ENCODE results near the gene GTF3C5. TPM values are rescaled to one million over a fixed set of nuclear protein-coding genes. Genes with fewer than 3 reads are reported as not detected.

GTF3C5 gene
- total RNA-seq, 3 donors from 2014 or later (not counting 1 experiment from before 2014, with no cell fraction given) = 52.6 to 69.2 (median 60.4) TPM

- Histone ChIP-seq H3K36me3 (ENCODE audit: control insufficient read depth, insufficient read depth, low read length) (peaks cover 68% of the 10 kb centered on the region), H3K27me3 (ENCODE audit: control insufficient read depth, insufficient read depth, low read length) (no peaks in the 10 kb centered on the region), H3K9me3 (ENCODE audit: control insufficient read depth, insufficient read depth, low read length) (no peaks in the 10 kb centered on the region), H3K4me1 (ENCODE audit: control insufficient read depth, insufficient read depth, low read length) (no peaks in the 10 kb centered on the region), H3K4me3 (ENCODE audit: low read length) (no peak overlapping the region), H3K27ac (ENCODE audit: low read length) (no peak overlapping the region)
- Mint-ChIP-seq H3K9me3 (no peaks in the 10 kb centered on the region), H3K4me1 (peaks cover 0 to 8% of the 10 kb centered on the region in 2 donors), H3K27me3 (ENCODE audit: low read depth in 2 of 2) (no peaks in the 10 kb centered on the region), H3K27ac (no peak overlapping the region), H3K4me3 (no peak overlapping the region), H3K36me3 (no peaks in the 10 kb centered on the region)
- 55% methylated on average over 4 of the region's 5 CpGs for WGBS (ENCODE audit: insufficient coverage)
- DNase-seq (peak in 1 of 2 donors; percentile 54), ATAC-seq (peak in 2 of 3 donors; percentile 57 to 64)
- TF ChIP-seq CTCF (IDR thresholded peaks at IDR 0.05) = no peak
- intact Hi-C loops (cut with micrococcal nuclease) = no loop called here
These were observed 17.8 kb downstream of the GTF3C5 start for GRCh38 chr9:133048595-133048994.

- Histone ChIP-seq H3K4me1 (ENCODE audit: control insufficient read depth, insufficient read depth, low read length) (no peaks in the 10 kb centered on the region), H3K36me3 (ENCODE audit: control insufficient read depth, insufficient read depth, low read length) (peaks cover 67% of the 10 kb centered on the region), H3K27me3 (ENCODE audit: control insufficient read depth, insufficient read depth, low read length) (no peaks in the 10 kb centered on the region), H3K4me3 (ENCODE audit: low read length) (no peak overlapping the region), H3K9me3 (ENCODE audit: control insufficient read depth, insufficient read depth, low read length) (no peaks in the 10 kb centered on the region), H3K27ac (ENCODE audit: low read length) (no peak overlapping the region)
- no peaks in the 10 kb centered on the region for H3K27me3 Mint-ChIP-seq (ENCODE audit: low read depth in 2 of 2)
- WGBS (ENCODE audit: insufficient coverage) = 92% methylated on average over 13 of the region's 13 CpGs
- no peaks in the 10 kb centered on the region for H3K9me3 Mint-ChIP-seq
- H3K36me3 Mint-ChIP-seq = no peaks in the 10 kb centered on the region
- no peak overlapping the region for H3K4me3 Mint-ChIP-seq
- intact Hi-C loops (cut with micrococcal nuclease) = no loop called here
- TF ChIP-seq CTCF (IDR thresholded peaks at IDR 0.05) = no peak
- no peak for ATAC-seq
- no peak for DNase-seq
- peaks cover 0 to 8% of the 10 kb centered on the region in 2 donors for H3K4me1 Mint-ChIP-seq
- no peak overlapping the region for H3K27ac Mint-ChIP-seq
These were observed 18.2 kb downstream of the GTF3C5 start for GRCh38 chr9:133049043-133049442.

- ATAC-seq (no peak), DNase-seq (no peak)
- intact Hi-C loops (cut with micrococcal nuclease) = no loop called here
- no peaks in the 10 kb centered on the region for H3K9me3 Mint-ChIP-seq
- Histone ChIP-seq H3K4me1 (ENCODE audit: control insufficient read depth, insufficient read depth, low read length) (no peaks in the 10 kb centered on the region), H3K4me3 (ENCODE audit: low read length) (no peak overlapping the region), H3K9me3 (ENCODE audit: control insufficient read depth, insufficient read depth, low read length) (no peaks in the 10 kb centered on the region), H3K27ac (ENCODE audit: low read length) (no peak overlapping the region), H3K27me3 (ENCODE audit: control insufficient read depth, insufficient read depth, low read length) (no peaks in the 10 kb centered on the region), H3K36me3 (ENCODE audit: control insufficient read depth, insufficient read depth, low read length) (peaks cover 64% of the 10 kb centered on the region)
- WGBS (ENCODE audit: insufficient coverage) = 100% methylated on average over 6 of the region's 6 CpGs
- H3K4me1 Mint-ChIP-seq = peaks cover 0 to 5% of the 10 kb centered on the region in 2 donors
- no peak for TF ChIP-seq CTCF (IDR thresholded peaks at IDR 0.05)
- no peak overlapping the region for H3K4me3 Mint-ChIP-seq
- H3K27ac Mint-ChIP-seq = no peak overlapping the region
- H3K36me3 Mint-ChIP-seq = no peaks in the 10 kb centered on the region
- no peaks in the 10 kb centered on the region for H3K27me3 Mint-ChIP-seq (ENCODE audit: low read depth in 2 of 2)
These were observed 19.3 kb downstream of the GTF3C5 start for GRCh38 chr9:133050142-133050541.

- ATAC-seq (no peak), DNase-seq (no peak)
- TF ChIP-seq CTCF (IDR thresholded peaks at IDR 0.05) = no peak
- no peaks in the 10 kb centered on the region for H3K9me3 ChIP-seq (ENCODE audit: control insufficient read depth, insufficient read depth, low read length)
- Mint-ChIP-seq H3K4me1 (peaks cover 0 to 5% of the 10 kb centered on the region in 2 donors), H3K27me3 (ENCODE audit: low read depth in 2 of 2) (no peaks in the 10 kb centered on the region), H3K36me3 (no peaks in the 10 kb centered on the region), H3K4me3 (no peak overlapping the region), H3K9me3 (no peaks in the 10 kb centered on the region), H3K27ac (no peak overlapping the region)
- H3K4me3 ChIP-seq (ENCODE audit: low read length) = no peak overlapping the region
- no peaks in the 10 kb centered on the region for H3K27me3 ChIP-seq (ENCODE audit: control insufficient read depth, insufficient read depth, low read length)
- intact Hi-C loops (cut with micrococcal nuclease) = no loop called here
- 95% methylated on average over 10 of the region's 10 CpGs for WGBS (ENCODE audit: insufficient coverage)
- no peak overlapping the region for H3K27ac ChIP-seq (ENCODE audit: low read length)
- H3K36me3 ChIP-seq (ENCODE audit: control insufficient read depth, insufficient read depth, low read length) = peaks cover 64% of the 10 kb centered on the region
- H3K4me1 ChIP-seq (ENCODE audit: control insufficient read depth, insufficient read depth, low read length) = no peaks in the 10 kb centered on the region
These were observed 20.0 kb downstream of the GTF3C5 start for GRCh38 chr9:133050781-133051180.
